GM19397 (cell line): ENCODE results near the gene RNF215.

Experiments
- ATAC-seq: cut with Tn5 transposase; IDR thresholded peaks from one replicate; pipeline ENCODE4 v1.9.1; 2021; ENCODE audit warnings: mild to moderate bottlenecking, moderate library complexity; ENCODE audit not compliant: unreplicated experiment

Gene RNF215

GRCh38 chr22:30397656-30398635 is 10.7 kb upstream of the RNF215 start:
- ATAC-seq = no peak

GRCh38 chr22:30396871-30397655 is 9.9 kb upstream of the RNF215 start, which contains the start of gene SEC14L2:
Gene SEC14L2 (plus strand): TSS chr22:30397018. CDS start chr22:30397117, 99 bp downstream.
- no peak for ATAC-seq

DNA sequence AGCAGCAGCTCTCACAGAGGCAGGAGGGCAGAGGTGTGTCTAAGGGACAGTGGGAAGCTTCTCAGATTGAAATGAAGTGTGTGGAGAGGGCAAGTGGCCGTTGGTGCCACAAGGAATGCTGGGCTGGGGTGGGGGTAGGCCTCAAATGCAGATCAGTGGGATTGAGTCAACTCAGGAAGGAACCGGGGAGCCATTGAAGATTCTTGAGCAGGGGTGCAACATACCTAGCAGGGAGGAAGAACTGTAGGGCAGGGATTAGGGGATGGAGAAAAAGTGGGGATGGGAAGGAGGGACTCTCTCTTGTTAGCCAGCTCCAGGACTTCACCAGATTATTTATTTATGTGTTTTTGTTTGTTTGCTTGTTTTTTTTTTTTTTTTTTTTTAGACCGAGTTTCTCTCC is 6.7 kb upstream of the RNF215 start:
- ATAC-seq = no peak

DNA sequence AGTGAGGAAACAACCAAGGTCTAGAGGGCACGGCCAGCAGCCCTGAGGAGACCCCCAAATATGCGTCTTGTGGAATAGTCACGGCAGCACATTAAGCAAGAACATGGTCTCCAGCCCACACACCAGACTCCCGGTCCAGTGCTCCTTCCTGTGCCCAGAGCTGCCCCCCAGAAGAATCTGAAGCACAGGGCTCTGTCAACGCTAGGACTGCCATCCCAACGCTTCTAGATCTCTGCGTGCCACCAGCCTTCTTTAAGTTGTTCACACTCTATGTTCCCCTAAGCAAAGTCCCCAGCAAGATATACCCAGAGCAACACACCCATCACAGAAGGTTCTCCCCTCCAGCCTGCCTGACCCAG is 6.1 kb upstream of the RNF215 start:
- no peak for ATAC-seq

GRCh38 chr22:30392661-30393321 is 5.6 kb upstream of the RNF215 start:
- ATAC-seq = no peak

DNA sequence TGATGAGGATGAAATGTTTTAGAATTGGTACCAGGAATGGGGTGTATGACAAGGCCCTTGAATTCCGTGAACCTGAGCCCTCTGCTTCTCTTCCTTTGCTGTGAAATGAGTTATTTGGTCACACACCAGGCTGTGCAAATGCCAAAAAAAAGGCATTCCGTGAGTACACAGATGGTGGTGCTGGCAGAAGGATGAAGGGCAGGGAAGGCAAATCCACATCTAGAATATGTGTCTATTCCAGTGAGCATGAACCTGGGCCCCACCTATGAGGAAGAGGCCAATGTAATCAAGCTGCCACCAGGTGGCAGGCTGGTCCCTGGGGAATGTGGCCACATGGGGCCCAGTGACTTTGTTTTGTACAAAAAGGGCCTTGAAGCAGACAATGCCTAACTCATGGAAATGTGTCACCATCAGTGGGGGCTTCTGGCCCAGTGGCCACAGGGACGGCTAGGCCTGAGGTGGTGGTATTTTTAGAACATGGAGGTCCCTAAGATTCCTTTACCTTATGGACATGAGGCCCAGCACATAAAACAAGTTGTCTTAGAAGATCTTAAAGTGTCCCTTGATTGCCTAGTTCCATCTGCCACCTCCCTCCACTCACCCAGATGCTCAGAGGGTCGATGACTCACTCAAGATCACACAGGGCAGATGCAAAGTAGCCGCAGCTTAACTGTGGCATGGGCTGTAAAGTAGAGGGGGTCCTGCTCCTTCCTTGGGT is 3.9 kb upstream of the RNF215 start:
- no peak for ATAC-seq

DNA sequence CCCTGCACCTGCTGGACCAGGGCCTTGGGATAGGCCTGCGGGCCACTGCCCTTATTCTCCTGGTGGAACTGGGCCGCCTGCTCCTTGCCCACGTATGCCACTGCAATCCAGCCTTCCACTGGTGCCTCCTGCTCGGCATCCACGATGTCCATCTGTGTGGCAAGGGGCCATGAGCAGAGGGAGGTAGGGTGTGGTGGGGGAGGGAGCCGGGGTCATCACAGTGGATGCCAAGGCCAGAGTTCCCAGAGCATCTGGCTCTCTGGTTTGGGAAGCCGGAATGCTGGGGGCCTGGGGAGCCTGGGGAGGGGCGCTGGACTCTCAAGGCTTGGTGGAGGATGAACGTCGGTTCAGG is 627 bp downstream of the RNF215 start:
- ATAC-seq = no peak

GRCh38 chr22:30385942-30386341 is 1.3 kb downstream of the RNF215 start:
- no peak for ATAC-seq

- ATAC-seq = no peak
Measured at GRCh38 chr22:30383061-30383460, 4.2 kb downstream of the RNF215 start.

DNA sequence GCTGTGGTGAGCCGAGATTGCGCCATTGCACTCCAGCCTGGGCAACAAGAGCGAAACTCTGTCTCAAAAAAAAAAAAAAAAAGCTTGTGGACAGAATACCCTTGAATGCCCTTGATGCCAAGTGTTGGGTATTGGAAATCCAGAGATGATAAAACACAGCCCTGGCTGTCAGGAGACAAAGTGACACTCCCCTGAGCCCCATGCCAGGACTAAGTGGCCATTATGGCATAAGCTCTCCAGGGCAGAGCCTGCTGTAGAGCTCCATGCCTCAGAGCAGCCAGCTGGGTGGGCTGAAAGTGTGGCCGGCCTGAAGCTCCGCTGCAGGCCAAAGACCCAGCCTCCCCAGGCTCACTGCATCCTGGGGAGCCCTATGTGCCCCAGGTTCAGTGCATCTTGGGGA is 4.9 kb downstream of the RNF215 start:
- no peak for ATAC-seq

- ATAC-seq = no peak
Measured at GRCh38 chr22:30381264-30381663, 5.9 kb downstream of the RNF215 start.

- ATAC-seq = no peak
Measured at GRCh38 chr22:30380011-30380410, 7.2 kb downstream of the RNF215 start.

DNA sequence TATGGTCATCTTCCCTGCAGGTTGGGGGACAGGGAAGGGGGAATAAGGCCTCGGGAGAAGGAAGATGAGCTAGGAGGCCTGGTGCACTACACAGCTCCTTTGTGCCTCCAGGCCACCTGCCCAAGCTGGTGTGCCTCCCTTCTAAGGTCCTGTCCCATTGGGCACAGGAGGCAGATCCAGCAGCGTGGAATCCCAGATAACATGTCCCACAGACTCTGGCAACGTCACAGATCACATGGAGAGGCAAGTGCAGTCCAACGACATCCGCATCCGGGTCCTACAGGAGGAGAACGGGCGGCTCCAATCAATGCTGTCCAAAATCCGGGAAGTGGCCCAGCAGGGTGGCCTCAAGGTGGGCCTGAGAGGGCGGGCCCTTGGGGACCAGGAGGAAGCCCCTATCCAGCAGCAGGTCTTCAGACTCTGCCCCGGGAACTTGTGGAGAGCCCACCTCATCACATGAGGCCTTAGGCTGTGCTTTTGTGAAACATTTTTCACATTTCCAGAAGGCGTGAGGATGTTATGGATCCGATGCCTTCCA is 11.8 kb downstream of the RNF215 start:
- no peak for ATAC-seq

GRCh38 chr22:30373331-30374325 is 13.6 kb downstream of the RNF215 start:
- no peak for ATAC-seq

GRCh38 chr22:30372915-30373314 is 14.3 kb downstream of the RNF215 start:
- no peak for ATAC-seq

DNA sequence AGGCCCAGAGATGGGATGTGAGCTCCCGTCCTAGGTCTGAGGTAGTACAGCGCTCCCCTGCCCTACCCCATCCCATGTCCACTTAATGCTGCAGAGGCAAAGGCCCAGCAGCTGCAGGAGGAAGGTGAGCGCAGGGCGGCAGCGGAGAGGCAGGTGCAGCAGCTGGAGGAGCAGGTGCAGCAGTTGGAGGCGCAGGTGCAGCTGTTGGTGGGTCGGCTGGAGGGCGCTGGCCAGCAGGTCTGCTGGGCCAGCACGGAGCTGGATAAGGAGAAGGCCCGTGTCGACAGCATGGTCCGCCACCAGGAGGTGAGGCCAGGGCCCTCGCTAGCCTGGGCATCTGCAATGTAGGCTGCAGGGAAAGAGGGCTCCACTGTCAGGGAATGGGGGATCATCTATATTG is 15.2 kb downstream of the RNF215 start:
- ATAC-seq = no peak

- no peak for ATAC-seq
Measured at GRCh38 chr22:30371321-30371720, 15.9 kb downstream of the RNF215 start.

GRCh38 chr22:30370641-30371230 is 16.5 kb downstream of the RNF215 start:
- no peak for ATAC-seq

DNA sequence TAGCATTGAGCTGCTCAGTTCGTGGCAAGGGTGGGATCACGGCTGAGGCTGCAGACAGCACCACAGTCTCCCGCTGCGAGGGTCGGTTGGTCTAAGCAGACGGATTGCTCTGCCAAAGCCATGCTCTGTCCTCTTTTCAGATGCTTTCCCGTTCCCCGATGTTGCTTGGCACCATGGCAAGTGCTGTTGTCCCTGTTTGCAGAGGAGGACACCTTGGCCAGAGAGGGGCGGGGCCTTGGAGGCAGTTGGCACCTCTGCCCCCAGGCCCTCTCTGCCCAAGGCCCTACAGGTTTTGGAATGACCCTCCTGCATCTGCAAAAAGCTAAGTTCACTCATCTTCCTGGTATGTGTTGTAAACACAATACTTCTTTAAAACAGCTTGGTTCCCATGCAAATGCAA is 18.8 kb downstream of the RNF215 start:
- ATAC-seq = no peak
